Suprapubic skin (tissue), 3 donors: ENCODE measurements around the gene KRI1.

ENCODE experiments used
- POLR2A ChIP-seq, 2 donors: fragments of 450-650 bp; IDR thresholded peaks; one replicate each; pipeline ENCODE4 v1.6.1; 2017; ENCODE audit warnings: antibody characterized with exemption in 2 of 2, mild to moderate bottlenecking in 2 of 2, moderate library complexity in 2 of 2
- TF ChIP-seq, protein P1 (sequence below), 2 donors: fragments of 200-600 bp in 1 of 2; fragments of 450-650 bp in 1 of 2; sonication (generic) in 1 of 2; IDR thresholded peaks; one replicate each; pipeline ENCODE4 v1.5.1; 2016 to 2019; ENCODE audit warnings: antibody characterized with exemption in 2 of 2, mild to moderate bottlenecking in 1 of 2, moderate library complexity in 1 of 2

DNA sequence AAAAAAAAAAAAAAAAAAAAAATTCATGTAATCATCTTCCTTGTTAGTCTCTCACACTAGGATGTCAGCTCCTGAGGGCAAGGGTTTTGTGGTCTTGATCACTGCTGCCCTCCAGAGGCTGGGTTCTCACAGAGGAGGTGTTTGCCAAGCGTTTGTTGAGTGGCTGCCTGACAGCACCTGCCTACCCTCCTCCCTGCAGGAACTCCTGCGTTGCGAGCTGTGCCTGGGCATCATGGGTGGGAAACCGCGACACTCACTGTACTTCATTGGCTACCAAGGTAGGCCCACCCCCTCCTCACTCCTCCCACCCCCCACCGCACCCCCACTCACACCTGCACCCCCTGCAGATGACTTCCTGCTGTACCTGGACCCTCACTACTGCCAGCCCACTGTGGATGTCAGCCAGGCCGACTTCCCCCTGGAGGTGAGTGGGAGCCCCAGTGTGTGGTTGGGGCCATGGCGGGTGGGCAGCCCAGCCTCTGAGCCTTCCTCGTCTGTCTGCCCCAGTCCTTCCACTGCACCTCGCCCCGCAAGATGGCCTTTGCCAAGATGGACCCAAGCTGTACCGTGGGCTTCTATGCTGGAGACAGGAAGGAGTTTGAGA lies 14.0 kb downstream of the KRI1 start:
- TF ChIP-seq, protein P1, sequence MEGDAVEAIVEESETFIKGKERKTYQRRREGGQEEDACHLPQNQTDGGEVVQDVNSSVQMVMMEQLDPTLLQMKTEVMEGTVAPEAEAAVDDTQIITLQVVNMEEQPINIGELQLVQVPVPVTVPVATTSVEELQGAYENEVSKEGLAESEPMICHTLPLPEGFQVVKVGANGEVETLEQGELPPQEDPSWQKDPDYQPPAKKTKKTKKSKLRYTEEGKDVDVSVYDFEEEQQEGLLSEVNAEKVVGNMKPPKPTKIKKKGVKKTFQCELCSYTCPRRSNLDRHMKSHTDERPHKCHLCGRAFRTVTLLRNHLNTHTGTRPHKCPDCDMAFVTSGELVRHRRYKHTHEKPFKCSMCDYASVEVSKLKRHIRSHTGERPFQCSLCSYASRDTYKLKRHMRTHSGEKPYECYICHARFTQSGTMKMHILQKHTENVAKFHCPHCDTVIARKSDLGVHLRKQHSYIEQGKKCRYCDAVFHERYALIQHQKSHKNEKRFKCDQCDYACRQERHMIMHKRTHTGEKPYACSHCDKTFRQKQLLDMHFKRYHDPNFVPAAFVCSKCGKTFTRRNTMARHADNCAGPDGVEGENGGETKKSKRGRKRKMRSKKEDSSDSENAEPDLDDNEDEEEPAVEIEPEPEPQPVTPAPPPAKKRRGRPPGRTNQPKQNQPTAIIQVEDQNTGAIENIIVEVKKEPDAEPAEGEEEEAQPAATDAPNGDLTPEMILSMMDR (IDR thresholded peaks at IDR 0.05): peak in 1 of 2 donors; percentile 6
- TF ChIP-seq POLR2A (IDR thresholded peaks at IDR 0.05): no peak
